HG02884 (cell line): ENCODE data around the gene DNMT1.

Source experiments
- ATAC-seq: cut with Tn5 transposase; IDR thresholded peaks from one replicate; pipeline ENCODE4 v1.9.1; 2021; ENCODE audit warnings: mild to moderate bottlenecking, moderate library complexity; ENCODE audit not compliant: unreplicated experiment

DNMT1 gene

GRCh38 chr19:10142701-10143375 lies 51.9 kb downstream of the DNMT1 start:
- ATAC-seq = no peak

GRCh38 chr19:10141973-10142372 lies 52.8 kb downstream of the DNMT1 start:
- ATAC-seq = no peak

- ATAC-seq = no peak
Observed at GRCh38 chr19:10141479-10141878, 53.3 kb downstream of the DNMT1 start.

- no peak for ATAC-seq
Observed at GRCh38 chr19:10139952-10140351, 54.8 kb downstream of the DNMT1 start.

- no peak for ATAC-seq
Observed at GRCh38 chr19:10138879-10139795, 55.6 kb downstream of the DNMT1 start.

- ATAC-seq = no peak
Observed at GRCh38 chr19:10137751-10138682, 56.7 kb downstream of the DNMT1 start.

- no peak for ATAC-seq
Observed at GRCh38 chr19:10136936-10137335, 57.8 kb downstream of the DNMT1 start.

- ATAC-seq = no peak
Observed at GRCh38 chr19:10135551-10136334, 59.0 kb downstream of the DNMT1 start.

- ATAC-seq = no peak
Observed at GRCh38 chr19:10134040-10134439, 60.7 kb downstream of the DNMT1 start.

GRCh38 chr19:10133596-10133995 lies 61.2 kb downstream of the DNMT1 start:
- ATAC-seq = no peak

GRCh38 chr19:10132905-10133304 lies 61.8 kb downstream of the DNMT1 start:
- no peak for ATAC-seq

- ATAC-seq = no peak
Observed at GRCh38 chr19:10126213-10126639, 68.5 kb downstream of the DNMT1 start.

- no peak for ATAC-seq
Observed at GRCh38 chr19:10124429-10124828, 70.3 kb downstream of the DNMT1 start.

GRCh38 chr19:10122045-10122444 lies 72.7 kb downstream of the DNMT1 start:
- no peak for ATAC-seq

GRCh38 chr19:10120538-10121189 lies 74.1 kb downstream of the DNMT1 start:
- ATAC-seq = no peak

GRCh38 chr19:10118960-10119359 lies 75.8 kb downstream of the DNMT1 start:
- no peak for ATAC-seq

GRCh38 chr19:10116866-10117616 lies 77.7 kb downstream of the DNMT1 start:
- no peak for ATAC-seq

- ATAC-seq = no peak
Observed at GRCh38 chr19:10116085-10116865, 78.5 kb downstream of the DNMT1 start.
